ENCODE measurements around the gene PATL2. TPM values are rescaled to one million over a fixed set of nuclear protein-coding genes. Genes with fewer than 3 reads are reported as not detected.

The PATL2 gene
- total and polyA plus RNA-seq, 2 experiments from 2014 or later = 0.19 TPM; not detected in 1

DNA sequence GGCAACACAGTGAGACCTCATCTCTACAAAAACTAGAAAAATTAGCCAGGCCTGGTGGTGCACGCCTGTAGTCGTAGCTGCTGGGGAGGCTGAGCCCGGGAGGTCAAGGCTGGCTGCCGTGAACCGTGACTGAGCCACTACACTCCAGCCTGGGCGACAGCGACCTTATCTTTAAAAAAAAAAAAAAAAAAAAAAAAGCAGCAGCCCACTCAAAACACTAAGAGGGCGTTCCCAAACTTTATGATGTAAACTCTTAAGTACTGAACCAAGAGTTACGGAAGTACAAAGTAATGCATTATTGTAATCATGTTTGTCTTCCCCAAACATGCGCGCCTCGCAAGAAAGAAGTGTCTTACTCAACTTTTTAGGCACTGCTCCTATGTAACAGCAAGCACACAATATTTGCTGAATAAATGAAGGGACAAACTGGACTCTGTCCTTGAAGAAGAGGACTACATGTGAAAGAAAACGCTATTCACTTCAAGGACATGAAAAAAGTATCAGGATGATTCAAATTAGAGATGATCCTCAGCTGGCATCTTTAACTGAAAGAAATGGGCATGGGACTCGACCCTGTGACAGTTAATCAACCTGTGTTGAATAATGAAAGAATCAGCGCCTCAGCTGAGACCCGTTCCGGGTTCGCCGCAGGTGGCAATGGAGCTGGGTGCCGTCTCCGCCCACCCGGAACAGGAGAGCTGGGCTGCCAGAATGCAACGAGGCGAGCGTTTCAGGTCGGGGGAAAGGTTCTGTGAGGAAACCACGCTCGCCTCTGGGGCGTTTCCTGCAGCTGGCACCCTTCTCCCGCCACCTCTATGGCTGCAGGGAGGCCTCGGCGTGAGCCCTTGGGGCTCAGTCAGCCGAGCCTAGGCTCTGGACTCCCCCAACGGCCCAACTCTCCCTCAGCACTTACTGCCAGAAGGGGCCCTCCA, 48.4 kb downstream of the PATL2 start:
- Histone ChIP-seq H3F3A (replicated peaks; ENCODE audit: low read depth) (no peaks in the 10 kb centered on the region; the same call in 1 of the 2 replicates), H3K4me3 (peak overlapping the region; percentile 95), H3K27ac (ENCODE audit: low read depth) (peak overlapping the region; percentile 82; the same call in 1 of the 2 replicates), H3K36me3 (ENCODE audit: insufficient read depth) (no peaks in the 10 kb centered on the region), H3K9me2 (ENCODE audit: insufficient read depth) (no peaks in the 10 kb centered on the region), H3K4me2 (peak overlapping the region; percentile 99), H3K27me3 (ENCODE audit: insufficient read depth) (no peaks in the 10 kb centered on the region), H3K4me1 (ENCODE audit: insufficient read depth) (peaks cover 5% of the 10 kb centered on the region; the same call in 1 of the 2 replicates), H3K79me2 (replicated peaks; ENCODE audit: insufficient read depth) (peaks cover 10% of the 10 kb centered on the region; the same call in 1 of the 2 replicates), H2AFZ (peak overlapping the region; percentile 96), H4K20me1 (replicated peaks; ENCODE audit: insufficient read depth) (no peaks in the 10 kb centered on the region)
- Mint-ChIP-seq H3K9me3 (no peaks in the 10 kb centered on the region), H3K4me1 (peaks cover 17% of the 10 kb centered on the region), H3K27me3 (ENCODE audit: insufficient read depth, low read depth, poor library complexity) (peaks cover 4% of the 10 kb centered on the region), H3K4me3 (peak overlapping the region; percentile 97), H3K27ac (peak overlapping the region; percentile 95), H3K36me3 (ENCODE audit: low read depth) (peaks cover 13% of the 10 kb centered on the region)
- no peak for TF ChIP-seq STAT1 (IDR thresholded peaks at IDR 0.05; ENCODE audit: unreplicated experiment)
- TF ChIP-seq, protein P1, sequence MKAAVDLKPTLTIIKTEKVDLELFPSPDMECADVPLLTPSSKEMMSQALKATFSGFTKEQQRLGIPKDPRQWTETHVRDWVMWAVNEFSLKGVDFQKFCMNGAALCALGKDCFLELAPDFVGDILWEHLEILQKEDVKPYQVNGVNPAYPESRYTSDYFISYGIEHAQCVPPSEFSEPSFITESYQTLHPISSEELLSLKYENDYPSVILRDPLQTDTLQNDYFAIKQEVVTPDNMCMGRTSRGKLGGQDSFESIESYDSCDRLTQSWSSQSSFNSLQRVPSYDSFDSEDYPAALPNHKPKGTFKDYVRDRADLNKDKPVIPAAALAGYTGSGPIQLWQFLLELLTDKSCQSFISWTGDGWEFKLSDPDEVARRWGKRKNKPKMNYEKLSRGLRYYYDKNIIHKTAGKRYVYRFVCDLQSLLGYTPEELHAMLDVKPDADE (IDR thresholded peaks at IDR 0.05) = no peak
- TF ChIP-seq, protein P2, sequence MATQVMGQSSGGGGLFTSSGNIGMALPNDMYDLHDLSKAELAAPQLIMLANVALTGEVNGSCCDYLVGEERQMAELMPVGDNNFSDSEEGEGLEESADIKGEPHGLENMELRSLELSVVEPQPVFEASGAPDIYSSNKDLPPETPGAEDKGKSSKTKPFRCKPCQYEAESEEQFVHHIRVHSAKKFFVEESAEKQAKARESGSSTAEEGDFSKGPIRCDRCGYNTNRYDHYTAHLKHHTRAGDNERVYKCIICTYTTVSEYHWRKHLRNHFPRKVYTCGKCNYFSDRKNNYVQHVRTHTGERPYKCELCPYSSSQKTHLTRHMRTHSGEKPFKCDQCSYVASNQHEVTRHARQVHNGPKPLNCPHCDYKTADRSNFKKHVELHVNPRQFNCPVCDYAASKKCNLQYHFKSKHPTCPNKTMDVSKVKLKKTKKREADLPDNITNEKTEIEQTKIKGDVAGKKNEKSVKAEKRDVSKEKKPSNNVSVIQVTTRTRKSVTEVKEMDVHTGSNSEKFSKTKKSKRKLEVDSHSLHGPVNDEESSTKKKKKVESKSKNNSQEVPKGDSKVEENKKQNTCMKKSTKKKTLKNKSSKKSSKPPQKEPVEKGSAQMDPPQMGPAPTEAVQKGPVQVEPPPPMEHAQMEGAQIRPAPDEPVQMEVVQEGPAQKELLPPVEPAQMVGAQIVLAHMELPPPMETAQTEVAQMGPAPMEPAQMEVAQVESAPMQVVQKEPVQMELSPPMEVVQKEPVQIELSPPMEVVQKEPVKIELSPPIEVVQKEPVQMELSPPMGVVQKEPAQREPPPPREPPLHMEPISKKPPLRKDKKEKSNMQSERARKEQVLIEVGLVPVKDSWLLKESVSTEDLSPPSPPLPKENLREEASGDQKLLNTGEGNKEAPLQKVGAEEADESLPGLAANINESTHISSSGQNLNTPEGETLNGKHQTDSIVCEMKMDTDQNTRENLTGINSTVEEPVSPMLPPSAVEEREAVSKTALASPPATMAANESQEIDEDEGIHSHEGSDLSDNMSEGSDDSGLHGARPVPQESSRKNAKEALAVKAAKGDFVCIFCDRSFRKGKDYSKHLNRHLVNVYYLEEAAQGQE (IDR thresholded peaks at IDR 0.05; ENCODE audit: unreplicated experiment) = no peak
- TF ChIP-seq ZNF331 (CRISPR knock-in tag; IDR thresholded peaks at IDR 0.05; ENCODE audit: low read depth) = no peak
- no peak for TF ChIP-seq CREB1 (CRISPR knock-in tag; IDR thresholded peaks at IDR 0.05; ENCODE audit: low read depth)
- TF ChIP-seq EZH2 (IDR thresholded peaks at IDR 0.05; ENCODE audit: low read depth, unreplicated experiment) = no peak
- TF ChIP-seq JUNB (IDR thresholded peaks at IDR 0.05; ENCODE audit: unreplicated experiment) = no peak
- TF ChIP-seq, protein P3, sequence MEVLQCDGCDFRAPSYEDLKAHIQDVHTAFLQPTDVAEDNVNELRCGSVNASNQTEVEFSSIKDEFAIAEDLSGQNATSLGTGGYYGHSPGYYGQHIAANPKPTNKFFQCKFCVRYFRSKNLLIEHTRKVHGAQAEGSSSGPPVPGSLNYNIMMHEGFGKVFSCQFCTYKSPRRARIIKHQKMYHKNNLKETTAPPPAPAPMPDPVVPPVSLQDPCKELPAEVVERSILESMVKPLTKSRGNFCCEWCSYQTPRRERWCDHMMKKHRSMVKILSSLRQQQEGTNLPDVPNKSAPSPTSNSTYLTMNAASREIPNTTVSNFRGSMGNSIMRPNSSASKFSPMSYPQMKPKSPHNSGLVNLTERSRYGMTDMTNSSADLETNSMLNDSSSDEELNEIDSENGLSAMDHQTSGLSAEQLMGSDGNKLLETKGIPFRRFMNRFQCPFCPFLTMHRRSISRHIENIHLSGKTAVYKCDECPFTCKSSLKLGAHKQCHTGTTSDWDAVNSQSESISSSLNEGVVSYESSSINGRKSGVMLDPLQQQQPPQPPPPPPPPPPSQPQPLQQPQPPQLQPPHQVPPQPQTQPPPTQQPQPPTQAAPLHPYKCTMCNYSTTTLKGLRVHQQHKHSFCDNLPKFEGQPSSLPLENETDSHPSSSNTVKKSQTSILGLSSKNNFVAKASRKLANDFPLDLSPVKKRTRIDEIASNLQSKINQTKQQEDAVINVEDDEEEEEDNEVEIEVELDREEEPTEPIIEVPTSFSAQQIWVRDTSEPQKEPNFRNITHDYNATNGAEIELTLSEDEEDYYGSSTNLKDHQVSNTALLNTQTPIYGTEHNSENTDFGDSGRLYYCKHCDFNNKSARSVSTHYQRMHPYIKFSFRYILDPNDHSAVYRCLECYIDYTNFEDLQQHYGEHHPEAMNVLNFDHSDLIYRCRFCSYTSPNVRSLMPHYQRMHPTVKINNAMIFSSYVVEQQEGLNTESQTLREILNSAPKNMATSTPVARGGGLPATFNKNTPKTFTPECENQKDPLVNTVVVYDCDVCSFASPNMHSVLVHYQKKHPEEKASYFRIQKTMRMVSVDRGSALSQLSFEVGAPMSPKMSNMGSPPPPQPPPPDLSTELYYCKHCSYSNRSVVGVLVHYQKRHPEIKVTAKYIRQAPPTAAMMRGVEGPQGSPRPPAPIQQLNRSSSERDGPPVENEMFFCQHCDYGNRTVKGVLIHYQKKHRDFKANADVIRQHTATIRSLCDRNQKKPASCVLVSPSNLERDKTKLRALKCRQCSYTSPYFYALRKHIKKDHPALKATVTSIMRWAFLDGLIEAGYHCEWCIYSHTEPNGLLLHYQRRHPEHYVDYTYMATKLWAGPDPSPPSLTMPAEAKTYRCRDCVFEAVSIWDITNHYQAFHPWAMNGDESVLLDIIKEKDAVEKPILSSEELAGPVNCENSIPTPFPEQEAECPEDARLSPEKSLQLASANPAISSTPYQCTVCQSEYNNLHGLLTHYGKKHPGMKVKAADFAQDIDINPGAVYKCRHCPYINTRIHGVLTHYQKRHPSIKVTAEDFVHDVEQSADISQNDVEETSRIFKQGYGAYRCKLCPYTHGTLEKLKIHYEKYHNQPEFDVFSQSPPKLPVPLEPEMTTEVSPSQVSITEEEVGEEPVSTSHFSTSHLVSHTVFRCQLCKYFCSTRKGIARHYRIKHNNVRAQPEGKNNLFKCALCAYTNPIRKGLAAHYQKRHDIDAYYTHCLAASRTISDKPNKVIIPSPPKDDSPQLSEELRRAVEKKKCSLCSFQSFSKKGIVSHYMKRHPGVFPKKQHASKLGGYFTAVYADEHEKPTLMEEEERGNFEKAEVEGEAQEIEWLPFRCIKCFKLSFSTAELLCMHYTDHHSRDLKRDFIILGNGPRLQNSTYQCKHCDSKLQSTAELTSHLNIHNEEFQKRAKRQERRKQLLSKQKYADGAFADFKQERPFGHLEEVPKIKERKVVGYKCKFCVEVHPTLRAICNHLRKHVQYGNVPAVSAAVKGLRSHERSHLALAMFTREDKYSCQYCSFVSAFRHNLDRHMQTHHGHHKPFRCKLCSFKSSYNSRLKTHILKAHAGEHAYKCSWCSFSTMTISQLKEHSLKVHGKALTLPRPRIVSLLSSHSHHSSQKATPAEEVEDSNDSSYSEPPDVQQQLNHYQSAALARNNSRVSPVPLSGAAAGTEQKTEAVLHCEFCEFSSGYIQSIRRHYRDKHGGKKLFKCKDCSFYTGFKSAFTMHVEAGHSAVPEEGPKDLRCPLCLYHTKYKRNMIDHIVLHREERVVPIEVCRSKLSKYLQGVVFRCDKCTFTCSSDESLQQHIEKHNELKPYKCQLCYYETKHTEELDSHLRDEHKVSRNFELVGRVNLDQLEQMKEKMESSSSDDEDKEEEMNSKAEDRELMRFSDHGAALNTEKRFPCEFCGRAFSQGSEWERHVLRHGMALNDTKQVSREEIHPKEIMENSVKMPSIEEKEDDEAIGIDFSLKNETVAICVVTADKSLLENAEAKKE (CRISPR knock-in tag; IDR thresholded peaks at IDR 0.05) = no peak
- no peak for TF ChIP-seq ZNF114 (CRISPR knock-in tag; IDR thresholded peaks at IDR 0.05)
- no peak for TF ChIP-seq POLR2AphosphoS5 (IDR thresholded peaks at IDR 0.05; ENCODE audit: low read depth)
- ATAC-seq (peak; percentile 66), DNase-seq (ENCODE audit: low spot score) (peak; percentile 63)
